ENCODE data around the gene SCAMP2.
"Not testable (repeated sequence)": the region's sequence is repeated elsewhere in the genome, so short reads cannot be mapped to it uniquely, and the experiment has no call there.

The SCAMP2 gene

GRCh38 chr15:74889883-74890664 is 16.9 kb upstream of the SCAMP2 start, which contains the start of gene MPI:
MPI (plus strand) TSS chr15:74890042; CDS start chr15:74890074, 32 bp downstream.
- peak; percentile 84 for DNase-seq

GRCh38 chr15:74889390-74889882 is 16.3 kb upstream of the SCAMP2 start:
- DNase-seq = no peak

DNA sequence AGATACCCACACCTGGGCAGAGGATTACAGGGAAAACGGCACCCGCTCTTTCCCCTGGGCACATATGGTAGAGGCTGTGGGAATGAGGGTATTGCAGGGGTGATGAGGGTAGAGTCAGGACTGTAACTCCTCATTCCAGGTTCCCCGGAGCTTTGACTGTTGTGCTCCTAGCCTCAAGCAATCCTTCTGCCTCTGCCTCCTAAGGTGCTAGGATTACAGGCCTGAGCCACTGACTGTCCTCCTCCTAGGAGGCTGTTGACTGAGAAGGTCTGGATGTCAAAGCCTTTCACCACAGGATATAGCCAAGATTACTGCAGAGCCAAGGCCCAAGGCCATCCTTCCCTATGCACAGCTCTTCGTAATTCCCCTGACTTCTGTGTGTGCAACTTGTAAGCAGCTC is 15.6 kb upstream of the SCAMP2 start:
- DNase-seq = no peak

DNA sequence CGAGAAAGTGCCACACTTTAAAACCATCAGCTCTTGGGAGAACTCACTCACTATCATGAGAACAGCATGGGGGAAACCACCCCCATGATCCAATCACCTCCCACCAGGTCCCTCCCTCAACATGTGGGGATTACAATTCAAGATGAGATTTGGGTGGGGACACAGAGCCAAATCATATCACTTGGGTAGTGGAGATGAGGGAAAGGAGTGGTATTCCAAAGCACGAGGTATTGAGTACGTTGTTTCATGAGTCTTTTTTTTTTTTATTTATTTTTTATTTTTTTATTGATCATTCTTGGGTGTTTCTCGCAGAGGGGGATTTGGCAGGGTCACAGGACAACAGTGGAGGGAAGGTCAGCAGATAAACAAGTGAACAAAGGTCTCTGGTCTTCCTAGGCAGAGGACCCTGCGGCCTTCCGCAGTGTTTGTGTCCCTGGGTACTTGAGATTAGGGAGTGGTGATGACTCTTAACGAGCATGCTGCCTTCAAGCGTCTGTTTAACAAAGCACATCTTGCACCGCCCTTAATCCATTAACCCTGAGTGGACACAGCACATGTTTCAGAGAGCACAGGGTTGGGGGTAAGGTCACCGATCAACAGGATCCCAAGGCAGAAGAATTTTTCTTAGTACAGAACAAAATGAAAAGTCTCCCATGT is 14.5 kb upstream of the SCAMP2 start:
- DNase-seq = not testable (repeated sequence)

- DNase-seq = no peak
These were observed 12.3 kb upstream of the SCAMP2 start for GRCh38 chr15:74885461-74885860.

GRCh38 chr15:74884428-74885223 is 11.5 kb upstream of the SCAMP2 start:
- DNase-seq = peak; percentile 68

DNA sequence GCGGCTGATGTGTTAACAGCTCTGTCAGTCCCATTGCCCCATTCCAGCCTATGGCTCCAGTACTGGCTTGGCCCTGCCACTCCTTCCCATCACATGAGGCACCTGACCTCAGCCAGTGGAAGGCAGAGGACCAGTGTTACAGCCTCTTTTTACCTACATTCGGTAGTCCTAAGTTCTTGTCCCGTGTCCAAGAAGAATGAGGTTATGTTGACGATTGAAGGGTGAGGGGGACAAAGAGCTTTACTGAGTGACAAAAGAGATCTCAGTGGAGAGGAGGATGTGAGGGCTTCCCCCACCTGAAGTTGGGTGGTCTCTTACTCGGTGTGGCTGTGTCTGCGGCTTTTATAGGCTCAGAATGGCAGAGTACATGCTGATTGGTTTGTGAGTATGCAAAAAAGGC is 9.4 kb upstream of the SCAMP2 start:
- DNase-seq = no peak

DNA sequence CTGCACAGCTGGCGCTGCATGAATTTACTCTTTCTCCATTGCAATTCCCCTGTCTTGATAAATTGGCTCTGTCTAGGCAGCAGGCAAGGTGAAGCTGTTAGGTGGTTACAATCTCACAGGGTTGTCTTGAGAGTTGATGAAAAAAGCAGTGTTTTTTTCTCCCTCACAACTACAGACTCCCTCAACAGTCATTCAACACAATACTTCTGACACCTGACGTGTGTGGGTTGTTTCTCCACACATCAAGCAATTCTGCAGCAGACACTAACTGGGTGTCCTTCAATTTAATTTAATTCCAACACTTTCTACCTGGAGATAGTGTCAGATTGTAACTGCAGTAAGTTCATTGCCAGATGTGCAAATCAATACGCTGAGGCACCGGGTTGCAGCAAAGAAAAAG is 5.1 kb upstream of the SCAMP2 start:
- no peak for DNase-seq

DNA sequence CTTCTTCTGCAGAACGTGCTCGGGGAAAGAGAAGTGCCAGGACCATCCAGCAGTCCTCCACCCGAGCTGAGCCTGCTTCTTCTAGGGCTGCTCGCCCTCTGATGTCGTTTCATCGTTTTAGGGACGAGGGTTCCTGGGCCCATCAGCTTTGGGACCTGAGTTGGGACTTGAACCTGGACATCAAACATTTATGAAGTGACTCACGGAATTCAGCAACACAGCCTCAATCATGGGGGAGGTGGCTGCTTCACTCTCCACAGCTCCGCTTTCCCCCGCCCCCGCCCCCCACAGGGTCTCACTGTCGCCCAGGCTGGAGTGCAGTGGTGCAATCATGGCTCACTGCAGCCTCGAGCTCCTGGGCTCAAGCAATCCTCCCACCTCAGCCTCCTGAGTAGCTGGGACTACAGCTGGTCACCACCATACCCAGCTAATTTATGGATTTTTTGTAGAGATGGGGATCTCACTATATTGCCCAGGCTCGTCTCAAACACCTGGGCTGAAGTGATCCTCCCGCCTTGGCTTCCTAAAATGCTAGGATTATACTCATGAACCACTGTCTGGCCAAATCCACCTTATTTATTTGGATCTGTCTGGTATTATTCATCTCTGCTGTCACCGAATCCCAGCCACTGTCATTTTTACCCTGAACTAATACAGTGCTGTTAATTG is 725 bp upstream of the SCAMP2 start:
- no peak for DNase-seq

GRCh38 chr15:74872702-74873035 is 496 bp downstream of the SCAMP2 start:
- no peak for DNase-seq

GRCh38 chr15:74870436-74871215 is 2.5 kb downstream of the SCAMP2 start:
- DNase-seq = no peak

DNA sequence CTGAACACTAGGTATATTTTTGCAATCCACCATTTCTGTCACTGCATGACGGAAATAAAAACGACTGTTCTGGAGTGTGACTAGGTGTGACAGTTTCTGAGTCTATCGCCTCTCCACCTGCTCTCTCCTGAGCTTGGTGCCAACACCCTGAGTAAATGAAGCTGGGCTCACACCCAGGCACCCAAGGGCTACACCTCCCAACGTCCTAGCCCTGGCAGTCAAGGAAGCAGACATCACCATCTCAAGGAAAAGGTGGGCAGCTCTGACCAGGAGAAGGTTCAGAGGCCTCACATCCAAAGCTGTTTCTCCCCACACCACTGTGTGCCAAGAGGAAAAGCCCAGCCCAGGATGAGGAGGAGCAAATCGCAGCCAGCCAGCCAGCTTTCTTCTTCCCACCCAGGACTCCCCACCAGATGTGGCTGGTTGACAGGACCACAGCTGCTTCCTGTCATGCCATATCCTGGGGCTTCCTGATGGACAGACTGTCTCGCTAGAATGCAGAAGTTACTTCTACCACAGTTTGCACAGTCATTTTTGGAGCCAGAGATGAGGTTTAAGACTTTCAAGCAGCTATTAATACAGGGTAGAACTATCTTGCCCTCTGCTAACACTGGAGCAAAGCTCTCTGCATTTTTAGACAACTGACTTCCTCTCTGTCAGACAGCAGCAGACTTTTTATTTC is 3.3 kb downstream of the SCAMP2 start:
- DNase-seq = no peak

GRCh38 chr15:74869372-74869725 is 3.8 kb downstream of the SCAMP2 start:
- DNase-seq = no peak

- DNase-seq = no peak
These were observed 5.1 kb downstream of the SCAMP2 start for GRCh38 chr15:74868059-74868458.

DNA sequence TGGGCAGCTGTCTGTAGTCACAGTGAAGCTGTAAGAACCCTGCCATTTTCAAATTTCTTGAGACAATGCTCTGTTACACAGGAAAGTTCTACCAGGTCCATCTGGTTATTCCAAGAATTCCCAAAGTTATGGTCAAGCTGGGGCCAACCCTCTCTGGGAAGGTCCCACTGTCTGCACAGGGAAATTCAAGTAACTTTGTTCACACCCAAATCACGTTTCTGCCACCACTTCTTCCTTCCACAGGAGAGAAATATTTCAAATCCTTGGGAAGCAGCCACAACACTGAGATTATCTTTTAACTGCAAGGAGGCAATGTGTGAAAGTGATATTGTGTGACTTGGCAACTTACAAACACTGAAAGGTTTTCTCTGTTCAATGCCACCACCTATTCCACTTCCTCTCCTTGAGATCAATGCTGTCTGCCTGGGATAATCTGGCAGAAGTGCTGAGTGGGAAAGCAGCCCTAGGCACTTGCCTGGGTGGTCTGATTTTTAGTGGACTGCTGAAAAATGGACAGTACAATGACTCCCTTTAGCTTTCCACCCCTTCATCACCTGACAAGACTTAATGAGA is 5.6 kb downstream of the SCAMP2 start:
- DNase-seq = no peak

- peak; percentile 66 for DNase-seq
These were observed 7.1 kb downstream of the SCAMP2 start for GRCh38 chr15:74866090-74866489.

DNA sequence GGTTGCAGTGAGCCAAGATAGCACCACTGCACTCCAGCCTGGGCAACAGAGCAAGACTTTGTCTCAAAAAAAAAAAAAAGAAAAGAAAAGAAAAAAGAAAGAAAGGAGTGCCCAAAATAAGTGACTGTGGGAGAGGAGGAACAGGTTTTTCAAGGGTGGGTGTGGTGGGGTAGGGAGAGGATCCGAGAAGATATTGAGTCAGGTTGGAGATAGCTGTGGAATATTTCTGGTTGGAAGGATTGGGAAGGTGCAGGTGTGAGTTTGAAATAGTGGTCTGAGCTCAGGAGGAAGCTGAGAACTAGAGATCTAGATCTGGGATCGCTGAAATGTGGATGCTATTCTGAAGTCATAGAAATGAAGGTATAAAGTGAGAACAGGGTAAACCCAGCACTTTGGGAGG is 7.8 kb downstream of the SCAMP2 start:
- DNase-seq = no peak

- no peak for DNase-seq
These were observed 8.9 kb downstream of the SCAMP2 start for GRCh38 chr15:74864296-74864695.

DNA sequence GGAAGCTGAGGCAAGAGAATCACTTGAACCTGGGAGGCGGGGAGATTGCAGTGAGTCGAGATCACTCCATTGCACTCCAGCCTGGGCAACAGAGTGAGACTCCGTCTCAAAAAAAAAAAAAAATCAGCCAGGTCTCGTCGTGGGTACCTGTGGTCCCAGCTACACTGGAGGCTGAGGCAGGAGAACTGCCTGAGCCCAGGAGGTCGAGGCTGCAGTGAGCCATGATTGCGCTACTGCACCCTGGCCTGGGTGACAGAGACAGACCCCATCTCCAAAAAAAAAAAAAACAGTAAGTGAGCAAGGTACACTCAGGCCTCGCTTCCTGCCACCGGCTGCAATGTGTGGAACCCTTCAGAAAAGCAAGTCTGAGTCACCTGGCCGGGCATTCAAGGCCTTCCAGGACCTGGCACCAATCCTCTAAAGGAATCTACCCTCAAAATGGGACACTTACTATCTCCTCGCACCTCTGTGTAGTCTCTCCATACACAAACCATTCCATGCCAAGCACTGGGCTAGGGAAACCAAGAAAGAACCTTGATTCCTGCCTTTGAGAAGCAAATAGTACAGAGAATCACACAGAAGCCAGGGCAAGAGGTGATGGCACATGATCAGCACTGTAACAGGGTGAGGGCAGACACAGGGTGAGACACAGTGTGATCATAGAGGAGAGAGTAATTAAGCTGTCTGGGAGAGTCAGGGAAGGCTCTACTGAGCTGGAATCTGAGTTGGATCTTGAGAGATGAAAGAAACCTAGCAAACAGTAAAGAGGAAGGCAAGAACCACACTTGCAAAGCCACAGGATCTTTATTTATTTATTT is 9.7 kb downstream of the SCAMP2 start:
- peak; percentile 49 for DNase-seq

- no peak for DNase-seq
These were observed 14.8 kb downstream of the SCAMP2 start for GRCh38 chr15:74858369-74858740.
